HG02938 (cell line): ENCODE data around the gene MDFI.

Source experiments
- ATAC-seq: cut with Tn5 transposase; IDR thresholded peaks from one replicate; pipeline ENCODE4 v1.9.1; 2021; ENCODE audit warnings: mild to moderate bottlenecking, moderate library complexity; ENCODE audit not compliant: unreplicated experiment

Gene MDFI

DNA sequence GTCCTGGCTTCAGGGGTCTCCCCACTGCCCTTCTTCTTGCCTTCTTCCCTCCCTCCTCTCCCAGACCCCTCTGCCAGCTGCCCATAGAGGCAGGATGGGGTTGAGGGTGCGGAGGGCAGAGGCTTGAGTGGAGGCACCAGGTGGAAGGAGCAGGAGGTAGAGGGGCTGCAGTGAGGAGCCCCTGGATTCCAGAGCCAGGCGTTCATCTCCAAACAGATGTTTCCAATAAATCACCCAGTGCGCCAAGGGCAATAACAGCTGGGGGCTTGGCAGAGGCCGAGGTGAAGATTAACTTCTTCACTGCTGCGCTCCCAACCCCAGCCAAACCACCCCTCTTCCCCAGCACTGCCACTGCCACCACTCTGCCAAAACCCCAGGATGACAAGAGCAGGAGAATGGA is 10.7 kb downstream of the MDFI start:
- no peak for ATAC-seq

DNA sequence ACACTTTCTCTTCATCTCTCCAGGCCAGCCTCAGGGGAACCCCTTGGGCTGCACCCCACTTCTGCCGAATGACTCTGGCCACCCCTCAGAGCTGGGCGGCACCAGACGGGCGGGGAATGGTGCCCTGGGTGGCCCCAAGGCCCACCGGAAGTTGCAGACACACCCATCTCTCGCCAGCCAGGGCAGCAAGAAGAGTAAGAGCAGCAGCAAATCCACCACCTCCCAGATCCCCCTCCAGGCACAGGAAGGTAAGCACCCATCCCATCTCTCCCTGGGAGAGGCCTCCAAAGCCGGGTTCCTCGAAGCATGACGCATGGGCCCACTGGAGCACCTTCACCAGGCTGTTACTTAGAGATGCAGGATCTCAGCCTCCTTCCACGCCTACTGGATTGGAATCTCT is 11.3 kb downstream of the MDFI start:
- no peak for ATAC-seq

DNA sequence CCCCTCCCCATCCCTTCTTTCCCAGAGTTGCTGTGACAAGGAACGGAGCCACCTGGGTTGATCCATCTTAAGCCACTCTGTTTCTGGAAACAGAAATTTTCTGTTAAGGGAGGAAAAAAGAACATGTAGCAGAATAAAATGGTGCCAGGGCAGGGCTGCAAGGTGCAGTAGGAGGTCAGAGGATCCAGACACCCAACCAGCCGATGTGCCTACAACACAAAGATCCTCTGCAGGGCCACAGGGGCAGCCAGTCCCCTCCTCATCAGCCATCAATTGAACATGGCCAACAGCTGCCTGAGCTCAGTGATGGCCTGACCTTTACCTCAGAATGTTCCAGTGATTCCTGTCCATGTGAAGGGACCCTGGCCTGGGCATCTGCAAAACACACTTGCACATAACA is 11.9 kb downstream of the MDFI start:
- no peak for ATAC-seq

DNA sequence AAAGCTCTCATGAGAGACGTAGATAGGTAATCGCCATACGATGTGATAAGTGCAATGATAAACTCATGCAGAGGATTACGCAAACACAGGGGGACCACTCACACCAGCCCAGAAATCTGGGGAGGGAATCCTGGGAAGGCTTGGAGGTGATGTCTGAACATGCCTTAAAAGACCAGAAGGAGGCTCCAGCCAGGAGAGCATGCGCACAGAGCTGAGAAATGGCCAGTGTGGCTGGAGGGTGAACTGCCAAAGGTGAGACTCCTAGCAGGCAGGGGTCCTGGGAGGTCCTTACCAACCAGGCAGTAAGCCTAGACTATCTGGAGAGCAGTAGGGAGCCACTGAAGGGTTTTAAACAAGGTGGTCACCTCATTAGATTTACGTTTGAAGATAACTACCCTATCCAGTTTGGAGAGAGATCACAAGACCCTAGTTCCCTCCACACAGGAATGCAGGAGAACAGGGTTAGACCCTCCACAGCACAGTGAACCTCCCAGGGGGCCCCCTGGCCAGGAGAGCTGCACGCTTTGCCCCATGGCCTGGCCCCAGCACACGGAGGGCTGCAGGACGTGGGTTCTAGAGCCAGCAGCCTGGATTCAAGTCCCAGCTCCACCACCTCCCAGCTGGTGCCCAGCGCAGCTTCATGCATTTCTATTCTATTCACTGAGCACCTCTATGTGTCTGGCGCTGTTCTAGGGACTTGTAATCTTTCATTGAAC is 13.1 kb downstream of the MDFI start:
- ATAC-seq: no peak

DNA sequence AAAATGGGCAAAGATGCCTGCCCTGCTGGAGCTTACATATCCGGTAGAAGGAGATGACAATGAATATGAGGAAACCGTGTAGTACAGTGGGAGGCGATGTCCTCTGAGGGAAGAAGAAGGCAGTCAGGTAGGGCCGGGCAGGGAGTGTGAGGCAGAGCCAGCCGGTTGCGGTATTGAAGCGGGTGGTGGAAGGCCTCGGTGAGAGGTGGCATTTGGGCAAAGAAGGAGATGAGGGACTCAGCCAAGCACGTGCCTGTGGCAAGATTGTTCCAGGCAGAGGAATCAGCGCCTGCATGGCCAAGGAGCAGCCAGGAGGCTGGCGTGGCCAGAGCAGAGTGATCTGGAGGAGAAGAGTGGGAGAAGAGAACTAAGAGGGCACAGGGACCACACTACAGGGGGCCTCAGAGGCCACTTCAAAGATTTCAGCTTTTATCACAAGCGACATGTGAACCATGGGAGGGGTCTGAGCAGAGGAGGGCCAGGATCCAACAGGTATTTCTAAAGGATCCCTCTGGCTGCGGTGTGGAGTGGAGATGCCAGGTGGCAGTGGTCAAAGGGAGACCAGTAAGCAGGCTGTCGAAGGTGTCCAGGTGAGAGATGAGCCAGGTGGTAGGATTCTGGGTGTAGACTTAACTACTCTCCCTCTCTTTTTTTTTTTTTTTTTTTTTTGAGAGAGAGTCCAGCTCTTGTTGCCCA is 13.8 kb downstream of the MDFI start:
- no peak for ATAC-seq

DNA sequence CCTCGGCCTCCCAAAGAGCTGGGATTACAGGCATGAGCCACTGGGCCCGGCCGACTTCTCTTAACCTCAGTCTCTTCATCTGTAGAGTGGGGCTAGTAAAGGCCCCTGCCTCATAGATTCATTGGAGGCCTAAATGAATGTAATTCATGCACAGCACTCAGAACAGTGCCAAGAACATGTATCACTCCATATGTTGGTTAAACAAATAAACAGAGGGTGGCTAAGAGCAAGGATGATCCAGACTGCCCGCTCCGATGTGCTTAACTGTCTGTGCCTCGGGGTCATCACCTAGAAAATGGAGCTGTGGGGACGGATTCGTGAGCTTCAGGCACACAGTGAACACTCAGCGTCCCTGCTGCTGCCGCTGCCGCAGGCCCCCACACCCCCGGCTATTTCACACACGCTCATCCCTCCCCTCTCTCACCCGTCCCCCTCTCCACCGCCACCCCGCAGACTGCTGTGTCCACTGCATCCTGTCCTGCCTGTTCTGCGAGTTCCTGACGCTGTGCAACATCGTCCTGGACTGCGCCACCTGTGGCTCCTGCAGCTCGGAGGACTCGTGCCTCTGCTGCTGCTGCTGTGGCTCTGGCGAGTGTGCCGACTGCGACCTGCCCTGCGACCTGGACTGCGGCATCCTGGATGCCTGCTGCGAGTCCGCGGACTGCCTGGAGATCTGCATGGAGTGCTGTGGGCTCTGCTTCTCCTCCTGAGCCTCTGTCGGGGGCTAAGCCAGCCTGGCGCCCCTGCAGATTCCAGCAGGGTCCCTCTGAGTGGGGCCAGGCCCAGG is 14.8 kb downstream of the MDFI start:
- no peak for ATAC-seq

DNA sequence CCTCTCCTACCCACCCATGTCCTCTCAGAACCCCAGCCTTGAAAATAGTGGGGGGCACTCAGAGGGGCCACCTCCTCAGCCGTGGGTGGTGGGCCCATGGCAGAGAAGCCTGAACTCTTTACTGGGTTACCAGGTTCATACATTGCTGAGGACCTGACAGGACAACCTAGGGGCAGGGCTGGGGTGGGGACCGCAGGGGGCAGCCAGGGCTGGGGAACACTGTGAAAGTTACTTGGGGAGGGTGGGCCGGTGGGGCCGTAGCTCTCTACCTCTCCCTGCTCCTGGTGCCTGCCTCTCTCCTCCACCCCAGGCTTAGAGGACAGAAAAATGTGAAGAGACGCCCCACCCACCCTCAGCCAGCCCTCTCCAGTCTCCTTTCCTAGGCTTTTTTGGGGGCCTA is 15.4 kb downstream of the MDFI start:
- ATAC-seq: no peak

DNA sequence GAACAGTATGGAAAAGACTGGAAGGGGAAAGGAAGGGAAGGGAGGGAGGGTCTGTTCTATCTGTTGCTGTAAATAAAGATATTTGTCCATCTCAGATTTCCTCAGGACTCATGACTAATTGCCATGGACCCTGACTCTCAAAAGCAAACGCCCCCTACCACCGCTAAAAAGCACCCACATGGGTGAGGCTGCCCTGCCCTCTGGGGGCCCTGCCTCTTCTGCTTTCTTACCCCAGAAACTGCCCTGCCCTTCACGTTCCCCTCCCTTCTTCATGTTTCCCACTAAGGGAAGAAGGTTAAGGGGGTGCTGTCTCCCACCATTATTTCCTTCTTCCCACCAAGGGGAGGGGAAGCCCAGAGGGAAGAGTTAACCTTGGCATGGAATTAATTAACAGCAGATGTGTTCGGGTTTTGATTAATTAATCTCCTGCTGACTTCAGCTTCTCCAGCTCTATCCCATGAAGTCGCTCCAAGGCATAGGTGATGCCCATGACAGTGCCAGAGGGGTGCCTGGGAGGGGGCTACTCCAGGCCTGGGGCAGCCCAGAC is 16.0 kb downstream of the MDFI start:
- no peak for ATAC-seq

DNA sequence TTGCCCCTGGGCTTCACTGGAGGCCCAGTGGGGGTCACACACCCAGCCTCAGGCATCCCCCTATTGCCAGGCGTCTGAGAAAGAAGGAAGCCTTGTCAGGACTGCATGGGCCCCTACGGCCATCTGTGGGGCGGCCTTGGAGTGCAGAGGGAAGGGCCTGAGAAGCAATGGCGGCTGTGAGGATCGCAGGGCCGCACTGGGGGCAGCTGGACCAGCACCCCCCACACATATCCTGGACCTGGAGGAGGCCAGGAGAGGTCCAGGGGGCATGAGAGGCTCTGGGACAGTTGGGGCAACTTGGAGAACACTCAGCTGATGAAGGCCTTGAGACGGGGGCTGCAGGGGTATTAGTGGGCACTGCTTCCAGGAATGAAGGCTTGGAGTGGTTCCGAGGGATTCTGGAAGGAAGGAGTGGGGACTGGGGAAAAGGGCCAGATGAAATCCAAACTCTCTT is 16.5 kb downstream of the MDFI start:
- ATAC-seq: no peak

DNA sequence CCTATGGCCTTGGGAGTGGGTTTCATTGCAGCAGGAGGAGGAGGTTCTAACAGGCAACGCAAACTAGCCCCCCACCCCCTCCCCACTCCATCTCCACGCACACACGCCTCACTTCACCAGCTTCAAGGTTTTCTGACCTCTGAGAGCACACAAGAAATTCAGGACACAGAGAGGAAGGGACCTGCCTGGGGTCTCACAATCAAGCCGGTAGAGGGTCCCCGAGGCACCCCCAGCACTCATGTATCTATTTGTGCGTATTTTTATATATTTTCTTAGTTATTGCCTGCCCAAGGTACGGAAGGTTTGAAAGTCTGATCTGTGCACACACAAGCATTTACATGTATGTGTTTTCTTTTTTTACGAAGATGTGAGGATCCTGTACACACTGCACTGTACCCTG is 16.9 kb downstream of the MDFI start:
- no peak for ATAC-seq

DNA sequence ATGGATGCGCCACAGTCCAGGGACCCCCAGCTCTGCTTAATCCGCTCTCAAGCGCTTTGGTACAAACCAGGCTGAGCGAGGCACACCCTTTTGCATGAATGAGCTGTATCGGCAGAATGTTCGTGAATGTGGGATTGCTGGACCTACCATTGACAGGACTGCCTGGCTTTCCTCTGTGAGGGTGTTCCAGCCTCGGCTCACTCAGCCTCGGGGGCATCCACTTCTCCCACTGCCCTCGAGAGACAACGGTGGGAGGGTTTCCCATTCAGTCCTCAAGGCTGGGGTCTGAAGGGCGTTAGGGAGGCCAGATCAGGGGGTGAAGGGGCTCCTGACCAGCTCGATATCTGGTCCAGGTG is 17.4 kb downstream of the MDFI start:
- no peak for ATAC-seq

DNA sequence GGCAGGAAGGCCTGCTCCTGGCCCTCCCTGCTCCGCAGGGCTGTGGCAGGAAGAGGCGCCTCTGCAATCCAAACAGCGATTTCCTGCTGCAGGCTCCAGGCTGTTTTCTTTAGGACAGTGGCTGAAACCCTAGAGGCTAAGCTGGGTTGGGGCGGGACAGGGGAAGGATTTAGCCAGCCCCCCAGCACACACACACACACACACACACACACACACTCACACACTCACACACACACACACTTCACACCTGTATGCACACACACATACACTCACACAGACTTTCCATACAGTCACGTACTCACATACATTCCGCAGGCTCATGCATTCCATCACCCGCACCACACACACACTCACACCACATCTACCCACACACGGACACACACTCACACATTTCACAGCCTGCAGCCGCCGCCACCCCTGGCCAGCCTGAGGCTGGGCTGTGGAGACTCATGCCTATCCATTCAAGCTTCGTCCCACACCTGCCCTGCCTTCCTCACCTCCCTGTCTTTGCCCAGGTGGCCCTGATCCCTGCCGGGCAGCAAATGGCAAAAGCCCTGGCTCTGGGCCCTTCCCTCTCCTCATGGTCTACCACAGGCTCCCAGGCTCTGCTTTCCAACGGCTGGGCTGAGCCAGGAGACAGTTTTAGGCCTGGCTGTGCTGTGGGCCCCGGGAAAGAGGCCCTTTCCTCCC is 17.9 kb downstream of the MDFI start:
- ATAC-seq: no peak

DNA sequence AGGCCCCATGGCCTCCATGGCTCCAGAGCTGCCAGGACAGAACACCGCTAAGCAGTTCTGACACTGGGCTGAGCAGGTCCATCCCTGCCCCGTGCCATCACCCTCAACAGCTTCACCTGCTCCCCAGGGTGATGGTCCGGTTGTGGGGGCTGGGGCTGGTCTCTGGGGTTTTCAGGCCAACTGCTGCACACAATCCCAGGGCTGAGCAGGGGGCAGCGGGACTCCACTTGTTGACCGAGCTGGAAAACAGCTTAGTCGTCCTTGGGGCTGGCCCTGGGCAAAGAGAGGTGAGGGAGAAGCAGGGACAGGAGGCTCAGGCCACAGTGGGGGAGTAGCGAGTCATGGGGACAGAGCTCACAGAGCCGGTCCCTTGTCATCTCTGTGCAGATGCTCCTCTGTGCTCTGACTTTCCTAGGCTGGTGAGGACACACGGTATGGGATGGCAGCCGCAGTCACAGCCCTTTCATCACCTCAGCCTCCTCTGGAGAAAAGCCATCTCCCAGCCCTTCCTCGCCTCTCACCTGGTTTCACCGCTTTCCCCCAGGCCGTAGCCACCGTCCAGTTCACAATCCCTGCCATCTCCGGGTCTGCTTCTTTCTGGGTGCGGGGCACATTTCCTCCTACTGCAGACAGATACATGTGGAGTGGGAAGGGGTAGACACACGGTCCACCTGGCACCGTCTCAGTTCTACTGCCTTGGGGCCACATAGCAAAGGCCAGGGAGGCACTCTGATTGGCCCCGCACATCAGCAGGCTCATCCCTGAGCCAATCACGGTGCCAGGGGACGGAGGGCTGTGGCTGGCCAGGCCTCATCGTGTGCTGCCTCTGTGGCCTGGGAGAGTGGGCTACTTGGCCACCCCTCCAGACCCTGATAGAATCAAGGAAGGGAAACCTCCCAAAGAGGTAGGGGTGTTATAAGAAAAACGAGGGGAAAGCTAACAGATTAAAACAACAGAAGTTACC is 19.1 kb downstream of the MDFI start:
- no peak for ATAC-seq

DNA sequence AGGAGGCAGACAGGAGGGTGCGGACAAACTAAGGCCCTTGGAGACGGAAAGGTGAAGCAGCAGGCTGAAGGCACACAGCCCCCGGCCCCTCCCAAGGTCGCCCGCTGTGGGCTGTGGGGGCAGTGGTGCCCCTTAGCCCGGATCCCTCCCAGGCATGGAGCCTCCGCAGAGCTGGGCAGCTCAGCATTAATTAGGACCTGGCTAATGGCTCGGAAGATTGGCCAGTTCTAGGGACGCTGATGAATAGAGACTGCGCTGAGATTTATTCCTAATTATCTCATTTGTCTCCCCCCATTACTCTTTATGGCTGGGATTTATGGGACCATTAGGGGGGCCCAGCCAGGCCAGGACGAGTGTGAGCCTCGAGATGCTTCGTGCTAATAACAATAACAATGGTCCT is 20.4 kb downstream of the MDFI start:
- no peak for ATAC-seq

DNA sequence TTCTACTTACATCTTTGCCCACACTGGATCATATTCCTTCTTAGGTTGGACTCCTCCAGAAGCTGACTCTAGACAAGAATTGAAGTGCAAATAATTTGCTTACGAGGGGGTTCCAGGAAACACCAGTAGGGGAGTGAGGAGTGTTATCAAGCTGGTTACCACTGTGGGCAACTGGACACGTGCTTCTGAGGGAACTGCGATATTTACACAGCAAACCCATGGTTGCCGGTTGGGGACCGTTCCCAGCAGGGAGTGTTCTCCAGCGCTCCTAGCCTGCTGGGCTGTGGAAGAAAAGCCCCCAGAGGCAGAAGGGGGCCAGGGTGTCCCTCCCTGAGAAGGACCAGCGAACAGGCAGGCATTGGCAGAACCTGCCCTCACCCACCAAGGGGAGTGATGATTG is 21.7 kb downstream of the MDFI start:
- no peak for ATAC-seq

DNA sequence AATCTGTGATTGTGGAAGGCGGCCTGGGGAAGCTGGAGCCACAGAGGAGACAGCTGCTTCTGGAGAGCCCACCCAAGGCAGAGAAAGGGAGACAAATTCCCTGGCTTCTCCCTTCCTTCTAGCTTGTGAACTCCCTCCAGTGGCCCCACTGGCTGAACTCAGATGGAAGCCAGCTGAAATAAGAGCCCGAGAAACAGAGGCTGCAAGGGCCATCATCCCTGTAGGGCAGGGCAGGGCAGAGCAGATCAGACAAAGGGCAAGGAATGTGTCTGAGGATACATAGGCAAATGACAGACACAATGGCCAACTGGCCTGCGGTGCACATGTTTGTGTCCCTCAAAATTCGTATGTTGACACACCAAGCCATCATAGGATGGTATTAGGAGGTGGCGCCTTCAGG is 25.3 kb downstream of the MDFI start:
- no peak for ATAC-seq

DNA sequence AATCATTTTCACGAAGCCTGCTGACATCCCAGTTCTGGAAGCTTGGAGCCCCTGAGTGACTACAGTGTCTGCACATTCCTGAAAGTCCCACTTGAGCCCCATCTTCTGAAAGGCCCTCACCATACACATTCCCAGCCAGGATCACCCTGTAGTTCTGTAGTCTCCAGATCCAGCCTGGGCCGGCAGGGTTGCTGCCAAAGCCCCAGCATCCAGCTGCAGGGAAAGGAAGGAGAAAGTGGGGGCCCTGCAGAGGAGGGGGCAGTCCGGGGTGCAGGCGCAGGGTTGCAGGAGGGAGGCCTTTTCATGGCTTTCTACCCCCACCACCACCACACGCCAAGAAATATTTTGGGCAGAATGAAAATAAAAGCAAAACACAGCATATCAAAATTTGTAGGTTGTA is 26.0 kb downstream of the MDFI start:
- ATAC-seq: no peak

DNA sequence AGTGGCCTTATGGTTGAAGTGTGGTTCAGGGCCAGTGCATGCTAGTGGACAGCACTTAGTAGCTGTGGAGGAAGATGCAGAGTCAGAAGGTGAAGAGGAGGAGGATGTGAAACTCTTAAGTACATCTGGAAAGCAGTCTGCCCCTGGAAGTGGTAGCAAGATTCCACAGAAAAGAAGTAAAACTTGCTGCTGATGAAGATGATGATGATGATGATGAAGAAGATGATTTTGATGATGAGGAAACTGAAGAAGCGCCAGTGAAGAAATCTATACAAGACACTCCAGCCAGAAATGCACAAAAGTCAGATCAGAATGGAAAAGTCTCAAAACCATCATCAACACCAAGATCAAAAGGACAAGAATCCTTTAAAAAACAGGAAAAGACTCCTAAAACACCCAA is 28.9 kb downstream of the MDFI start:
- no peak for ATAC-seq

DNA sequence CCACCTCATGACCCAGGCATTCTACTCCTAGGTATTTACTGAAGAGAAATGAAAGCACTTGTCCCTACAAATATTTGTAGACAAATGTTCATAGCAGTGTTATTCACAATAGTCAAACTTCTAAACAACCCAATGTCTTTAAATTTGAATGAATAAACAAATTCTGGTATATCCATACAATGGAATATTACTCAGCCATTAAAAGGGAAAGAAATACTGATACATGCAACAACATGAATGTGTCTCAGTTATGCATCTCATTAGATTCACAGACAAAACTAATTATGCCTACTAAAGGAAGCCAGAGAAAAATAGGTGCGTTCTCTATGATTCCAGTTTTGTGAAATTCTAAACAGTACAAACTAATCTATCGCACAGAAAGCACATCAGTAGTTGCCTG is 30.7 kb downstream of the MDFI start:
- ATAC-seq: no peak
